Measurements from ENCODE around the gene THEMIS. TPM values are rescaled to one million over a fixed set of nuclear protein-coding genes. Genes with fewer than 3 reads are reported as not detected.

THEMIS gene
- total and polyA plus RNA-seq, 2 experiments from 2014 or later, result not detected

GRCh38 chr6:127933852-127934840, 33.3 kb upstream of the THEMIS start (continued):
- no peak for TF ChIP-seq ZNF462 (CRISPR knock-in tag; IDR thresholded peaks at IDR 0.05)
- no peak for TF ChIP-seq ETS1 (IDR thresholded peaks at IDR 0.05)
- no peak for TF ChIP-seq EZH2phosphoT487 (IDR thresholded peaks at IDR 0.05; ENCODE audit: unreplicated experiment)
- TF ChIP-seq JUNB (IDR thresholded peaks at IDR 0.05; ENCODE audit: unreplicated experiment), result no peak

DNA sequence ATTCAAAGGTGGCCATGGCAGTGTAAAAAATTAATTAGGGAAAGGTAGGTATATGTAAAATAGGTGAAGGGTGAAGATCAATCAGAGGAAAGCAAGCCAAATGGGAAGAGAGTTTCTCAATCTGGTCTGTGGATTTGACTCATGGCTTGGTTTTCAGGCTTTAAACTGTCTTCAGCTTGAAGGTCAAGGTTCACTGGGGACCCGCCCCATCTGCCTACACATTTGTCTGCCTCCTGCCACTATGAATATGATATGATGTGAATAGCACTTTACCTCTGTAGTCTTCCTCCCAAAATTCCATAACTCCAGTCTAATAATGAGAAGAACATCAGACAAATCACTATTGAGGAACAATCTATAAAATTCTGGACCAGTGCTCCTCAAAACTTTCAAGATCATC, 32.3 kb upstream of the THEMIS start:
- DNase-seq (ENCODE audit: low spot score), result no peak
- H3K9me3 Mint-ChIP-seq, result peaks cover 26% of the 10 kb centered on the region
- 0 out of 2 replicates have a peak, but pooled peaks cover 7% of the 10 kb centered on the region for H3K36me3 ChIP-seq (ENCODE audit: insufficient read depth)
- no peak overlapping the region for H3K4me3 Mint-ChIP-seq
- H3K27ac Mint-ChIP-seq, result no peak overlapping the region
- no peaks in the 10 kb centered on the region for H3K9me2 ChIP-seq (ENCODE audit: insufficient read depth)
- no peak overlapping the region for H3K4me2 ChIP-seq
- H3K4me1 Mint-ChIP-seq, result no peaks in the 10 kb centered on the region; the same call in 2 of the 3 replicates
- no peaks in the 10 kb centered on the region for H3K27me3 ChIP-seq (ENCODE audit: insufficient read depth)
- no peaks in the 10 kb centered on the region for H3F3A ChIP-seq (replicated peaks; ENCODE audit: low read depth)
- no peak overlapping the region for H3K27ac ChIP-seq (ENCODE audit: low read depth)
- no peak overlapping the region for H3K4me3 ChIP-seq
- no peak overlapping the region for H2AFZ ChIP-seq
- no peaks in the 10 kb centered on the region for H4K20me1 ChIP-seq (replicated peaks; ENCODE audit: insufficient read depth)
- ATAC-seq, result no peak
- H3K4me1 ChIP-seq (ENCODE audit: insufficient read depth), result no peaks in the 10 kb centered on the region
- H3K27me3 Mint-ChIP-seq (ENCODE audit: insufficient read depth, low read depth, poor library complexity), result no peaks in the 10 kb centered on the region
- no peaks in the 10 kb centered on the region for H3K79me2 ChIP-seq (replicated peaks; ENCODE audit: insufficient read depth)
- peaks cover 14% of the 10 kb centered on the region for H3K36me3 Mint-ChIP-seq (ENCODE audit: low read depth)
- TF ChIP-seq ZNF462 (CRISPR knock-in tag; IDR thresholded peaks at IDR 0.05) (no peak), JUNB (IDR thresholded peaks at IDR 0.05; ENCODE audit: unreplicated experiment) (no peak), ETS1 (IDR thresholded peaks at IDR 0.05) (no peak)
